Adipocyte (in vitro differentiated cells): Measurements from ENCODE around the gene PDXK.

Experiments
- DNase-seq: peaks from one replicate; pipeline ENCODE4 v3.0.0-alpha.2; 2015; ENCODE audit warnings: low read depth
- H3K27me3 ChIP-seq: replicated peaks from 2 replicates; pipeline ENCODE4 v1.7.0; 2013; ENCODE audit warnings: mild to moderate bottlenecking, low read length, moderate library complexity; ENCODE audit not compliant: control insufficient read depth, insufficient read depth
- H3K36me3 ChIP-seq: 2 replicates; pipeline ENCODE4 v1.7.0; 2013; ENCODE audit warnings: low read length, mild to moderate bottlenecking, moderate library complexity; ENCODE audit not compliant: control insufficient read depth, insufficient read depth, severe bottlenecking
- H3K4me1 ChIP-seq: 2 replicates; pipeline ENCODE4 v1.7.0; 2013; ENCODE audit warnings: mild to moderate bottlenecking, low read length, moderate library complexity; ENCODE audit not compliant: control insufficient read depth, insufficient read depth
- H3K4me3 ChIP-seq: 2 replicates; pipeline ENCODE4 v1.7.0; 2013; ENCODE audit warnings: mild to moderate bottlenecking, low read length, moderate library complexity
- H3K9ac ChIP-seq: 2 replicates; pipeline ENCODE4 v1.7.0; 2013; ENCODE audit warnings: mild to moderate bottlenecking, low read length, moderate library complexity
- H3K9me3 ChIP-seq: 2 replicates; pipeline ENCODE4 v1.7.0; 2013; ENCODE audit warnings: mild to moderate bottlenecking, low read length, moderate library complexity; ENCODE audit not compliant: control insufficient read depth

PDXK gene

DNA sequence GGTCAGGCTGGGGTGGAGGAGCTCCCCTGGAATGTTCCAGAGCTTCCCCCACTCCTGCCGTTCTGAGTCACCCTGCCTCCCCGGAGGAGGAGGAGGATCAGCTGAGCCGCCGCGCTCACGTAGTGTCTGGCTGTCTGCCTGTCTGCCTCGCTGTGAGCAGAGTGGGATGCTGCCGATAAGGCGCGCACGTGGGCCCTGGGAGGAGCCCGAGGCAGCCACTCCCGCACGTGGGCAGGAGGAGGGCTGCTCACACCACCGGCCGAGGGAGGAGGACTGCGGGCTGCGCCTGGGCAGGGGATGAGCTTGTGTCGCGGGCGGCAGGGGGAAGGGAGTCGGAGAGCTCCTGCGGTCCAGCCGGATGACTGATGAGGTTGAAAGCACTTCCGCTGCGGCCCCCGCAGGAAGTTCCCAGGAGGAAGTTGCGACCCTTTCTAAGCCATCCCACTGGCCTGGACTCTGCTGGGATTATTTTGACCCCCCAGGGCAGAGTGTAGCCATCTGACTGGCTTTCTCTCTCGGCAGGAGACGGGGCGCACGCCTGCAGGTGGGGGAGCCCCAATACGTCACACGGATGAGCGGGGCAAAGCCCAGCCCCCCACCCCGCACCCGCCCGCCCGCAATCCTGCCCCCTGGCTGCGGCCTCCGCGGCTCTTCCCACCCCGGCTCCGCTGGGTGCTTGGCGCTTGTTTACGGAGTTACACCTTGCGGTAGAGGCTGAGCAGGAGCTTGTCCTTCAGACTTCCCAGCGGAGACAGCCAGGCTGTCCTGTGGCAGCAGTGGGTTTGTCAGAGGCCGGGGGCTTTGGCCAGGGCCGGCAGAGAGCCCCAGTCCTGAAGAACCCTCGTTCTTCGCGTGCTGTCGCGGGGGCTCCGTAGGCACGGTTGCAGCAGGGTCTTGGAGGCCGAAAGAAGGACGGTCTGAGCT, 9.8 kb downstream of the PDXK start:
- peak overlapping the region; percentile 73 for H3K4me3 ChIP-seq
- H3K9ac ChIP-seq = peak overlapping the region; percentile 86
- no peaks in the 10 kb centered on the region for H3K9me3 ChIP-seq
- H3K27me3 ChIP-seq = no peaks in the 10 kb centered on the region
- peaks cover 15% of the 10 kb centered on the region for H3K36me3 ChIP-seq
- peak; percentile 98 for DNase-seq
- peaks cover 66% of the 10 kb centered on the region for H3K4me1 ChIP-seq

DNA sequence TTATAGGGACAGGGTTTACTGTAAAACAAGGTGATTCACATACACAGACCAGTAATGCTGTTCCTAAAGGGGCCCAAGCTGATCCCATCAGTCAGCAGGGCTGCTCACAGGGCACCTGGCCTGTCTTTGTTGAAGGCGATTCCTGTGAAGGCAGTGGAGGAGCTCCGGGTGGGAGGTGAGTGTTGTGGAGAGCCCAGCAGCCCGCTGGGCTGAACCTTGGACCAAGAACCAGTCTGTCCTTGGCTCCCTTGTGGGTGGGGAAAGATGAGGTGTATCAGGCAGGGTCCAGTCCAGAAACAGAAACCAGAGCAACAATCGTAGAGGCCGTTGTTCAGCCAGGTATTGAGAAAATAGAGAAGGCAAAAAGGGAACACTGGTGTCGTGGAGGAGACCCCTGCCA, 12.5 kb downstream of the PDXK start:
- H3K4me1 ChIP-seq = peaks cover 72% of the 10 kb centered on the region

GRCh38 chr21:43731891-43732711, 13.2 kb downstream of the PDXK start:
- peak overlapping the region; percentile 60 for H3K4me3 ChIP-seq
- H3K36me3 ChIP-seq = peaks cover 17% of the 10 kb centered on the region
- no peak for DNase-seq
- peak overlapping the region; percentile 69 for H3K9ac ChIP-seq
- no peaks in the 10 kb centered on the region for H3K9me3 ChIP-seq
- H3K27me3 ChIP-seq = no peaks in the 10 kb centered on the region
- peaks cover 71% of the 10 kb centered on the region for H3K4me1 ChIP-seq

More for the DNA sequence above, 12.5 kb downstream of the PDXK start:
- H3K4me3 ChIP-seq = peak overlapping the region; percentile 60
- peaks cover 12% of the 10 kb centered on the region for H3K36me3 ChIP-seq
- no peak for DNase-seq
- no peaks in the 10 kb centered on the region for H3K27me3 ChIP-seq
- H3K9ac ChIP-seq = peak overlapping the region; percentile 64
- no peaks in the 10 kb centered on the region for H3K9me3 ChIP-seq

- no peak for DNase-seq
- Histone ChIP-seq H3K9ac (peak overlapping the region; percentile 69), H3K4me3 (no peak overlapping the region), H3K36me3 (peaks cover 25% of the 10 kb centered on the region), H3K27me3 (no peaks in the 10 kb centered on the region), H3K9me3 (no peaks in the 10 kb centered on the region), H3K4me1 (peaks cover 63% of the 10 kb centered on the region)
Measured at GRCh38 chr21:43733060-43733459, 14.1 kb downstream of the PDXK start.

DNA sequence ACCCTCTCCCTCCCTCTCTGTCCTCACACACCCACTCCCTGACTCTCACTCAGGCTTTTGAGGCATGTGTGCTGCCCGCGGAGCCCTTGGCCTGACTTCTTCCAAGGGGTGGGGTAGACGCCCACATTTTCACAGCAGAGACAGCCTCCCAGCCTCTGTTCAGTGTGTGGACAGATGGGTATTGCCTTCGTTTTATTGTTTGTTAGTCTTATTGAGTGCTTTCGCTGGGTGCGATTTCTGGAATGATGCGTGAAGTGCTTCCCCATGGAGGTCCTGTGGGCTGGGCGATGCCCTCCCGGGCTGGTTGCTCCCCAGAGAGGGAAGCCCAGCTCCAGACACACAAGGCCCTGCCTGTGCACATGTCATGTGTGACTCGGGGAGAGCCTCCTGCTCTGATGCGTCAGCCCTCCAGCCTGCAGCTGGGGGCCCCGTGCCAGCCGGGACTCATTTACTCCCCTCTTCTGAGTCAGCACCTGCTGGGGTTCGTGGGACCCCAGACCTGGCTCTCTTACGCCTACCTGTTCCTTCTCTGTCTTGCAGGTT, 14.7 kb downstream of the PDXK start:
- peaks cover 59% of the 10 kb centered on the region for H3K4me1 ChIP-seq
- no peaks in the 10 kb centered on the region for H3K9me3 ChIP-seq
- H3K27me3 ChIP-seq = no peaks in the 10 kb centered on the region
- H3K4me3 ChIP-seq = no peak overlapping the region
- DNase-seq = peak; percentile 51
- peak overlapping the region; percentile 4 for H3K9ac ChIP-seq
- H3K36me3 ChIP-seq = peaks cover 27% of the 10 kb centered on the region

DNA sequence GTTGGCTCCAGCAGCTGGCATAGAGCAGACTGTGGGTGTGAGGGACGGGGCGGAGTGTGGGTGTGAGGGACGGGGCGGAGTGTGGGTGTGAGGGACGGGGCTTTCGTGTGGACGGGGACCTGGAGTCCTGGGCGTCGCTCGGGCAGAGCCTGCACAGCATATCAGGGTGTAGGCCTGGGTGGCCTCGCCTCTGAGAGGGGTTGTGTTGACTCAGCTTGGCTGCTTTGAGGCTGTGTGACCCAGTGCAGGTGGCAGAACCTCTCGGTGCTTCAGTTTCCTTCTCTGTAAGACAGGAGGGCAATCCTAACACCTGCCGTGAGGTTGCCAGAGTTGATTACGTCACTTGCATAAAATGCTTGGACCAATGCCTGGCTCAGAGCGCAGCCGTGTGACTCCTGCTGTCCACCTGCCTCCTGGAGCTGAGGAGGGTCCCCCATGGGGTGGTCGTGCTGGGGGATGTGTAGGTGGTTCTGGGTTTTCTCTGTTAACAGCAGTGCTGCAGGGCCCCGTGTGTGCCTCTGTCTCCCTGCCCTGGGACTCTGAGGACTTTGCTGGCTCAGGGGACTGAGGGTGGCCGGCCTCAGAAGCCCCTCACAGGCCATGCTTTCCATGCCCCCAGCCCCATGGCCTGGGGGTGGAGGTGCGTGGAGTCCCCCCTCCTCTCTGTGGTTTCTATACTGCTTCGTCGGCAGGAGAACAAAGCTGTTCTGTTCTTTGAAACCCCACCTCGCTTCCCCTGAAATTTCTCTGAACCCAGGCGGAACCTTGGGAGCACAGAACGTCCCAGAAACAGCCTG, 15.4 kb downstream of the PDXK start:
- H3K27me3 ChIP-seq = no peaks in the 10 kb centered on the region
- no peak for DNase-seq
- peaks cover 55% of the 10 kb centered on the region for H3K4me1 ChIP-seq
- H3K4me3 ChIP-seq = no peak overlapping the region
- no peaks in the 10 kb centered on the region for H3K9me3 ChIP-seq
- H3K36me3 ChIP-seq = peaks cover 27% of the 10 kb centered on the region
- H3K9ac ChIP-seq = no peak overlapping the region

GRCh38 chr21:43734928-43735229, 15.9 kb downstream of the PDXK start:
- H3K9me3 ChIP-seq = no peaks in the 10 kb centered on the region
- no peak overlapping the region for H3K4me3 ChIP-seq
- H3K36me3 ChIP-seq = peaks cover 27% of the 10 kb centered on the region
- H3K4me1 ChIP-seq = peaks cover 50% of the 10 kb centered on the region
- H3K9ac ChIP-seq = no peak overlapping the region
- no peak for DNase-seq
- no peaks in the 10 kb centered on the region for H3K27me3 ChIP-seq

DNA sequence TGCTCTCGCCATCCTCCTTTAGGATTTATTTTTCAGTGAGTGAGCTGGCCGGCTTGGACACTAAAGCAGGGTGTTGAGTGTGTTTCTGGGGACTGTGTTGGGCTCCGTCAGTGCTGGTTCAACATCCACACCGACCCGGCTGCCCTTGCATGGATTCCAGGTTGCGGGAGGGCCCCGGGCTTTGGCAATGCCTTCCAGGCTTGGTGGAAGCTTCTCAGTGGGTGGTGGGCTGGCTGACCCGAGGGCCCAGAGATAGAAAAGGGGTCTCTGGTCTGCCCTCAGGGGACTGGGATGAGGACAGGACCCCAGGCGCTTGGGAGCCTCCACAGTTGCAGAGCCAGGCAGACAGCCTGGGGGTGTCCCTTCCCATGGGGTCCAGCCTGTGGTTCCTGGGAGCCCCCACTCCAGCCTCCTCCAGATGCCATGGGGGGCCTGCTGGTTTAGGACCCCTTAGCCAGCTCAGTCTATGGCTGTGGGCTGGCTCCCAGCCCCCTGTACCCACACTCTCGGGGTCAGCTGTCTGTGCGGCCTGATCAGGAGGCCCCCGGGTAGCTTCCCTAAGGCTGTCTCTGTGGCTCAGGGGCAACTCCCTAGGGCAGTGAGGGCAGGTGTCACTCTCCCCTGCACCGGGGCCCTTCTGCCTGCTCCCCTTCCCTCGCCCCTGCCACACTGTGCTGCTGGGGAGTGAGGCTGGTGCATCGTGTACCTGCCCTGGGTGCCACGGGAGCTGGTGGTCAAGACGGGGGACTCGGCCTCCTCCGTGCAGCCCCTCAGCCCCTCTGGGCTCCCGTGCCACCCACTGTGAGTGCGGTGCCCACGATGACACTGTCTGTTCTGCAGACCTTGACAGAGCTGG, 16.5 kb downstream of the PDXK start:
- H3K36me3 ChIP-seq = peaks cover 27% of the 10 kb centered on the region
- no peaks in the 10 kb centered on the region for H3K9me3 ChIP-seq
- peaks cover 49% of the 10 kb centered on the region for H3K4me1 ChIP-seq
- no peak overlapping the region for H3K4me3 ChIP-seq
- no peak overlapping the region for H3K9ac ChIP-seq
- no peaks in the 10 kb centered on the region for H3K27me3 ChIP-seq
- no peak for DNase-seq

GRCh38 chr21:43736224-43736883, 17.4 kb downstream of the PDXK start:
- no peak for DNase-seq
- Histone ChIP-seq H3K36me3 (peaks cover 26% of the 10 kb centered on the region), H3K4me3 (no peak overlapping the region), H3K9me3 (no peaks in the 10 kb centered on the region), H3K27me3 (no peaks in the 10 kb centered on the region), H3K4me1 (peaks cover 46% of the 10 kb centered on the region), H3K9ac (no peak overlapping the region)
